K562 (cell line): ENCODE measurements around the gene VWA3A. TPM values are rescaled to one million over a fixed set of nuclear protein-coding genes. Genes with fewer than 3 reads are reported as not detected.

Source experiments
- ATAC-seq: fragments of 200-7000 bp; cut with Tn5 transposase; 3 replicates; pipeline ENCODE4 v1.9.1; 2020; ENCODE audit warnings: moderate library complexity
- BruUV-seq: library from RNA; stranded (reverse); fragments of 400-500 nt; replicated peaks from 2 replicates; lab custom pipeline; 2021; lab: Mats Ljungman, UMichigan
- CTCF ChIA-PET: fragments of 300-600 bp; formaldehyde crosslinking; extraction: SDS; loops from one replicate; lab custom pipeline; 2021; ENCODE audit warnings: low intra/inter-chr PET ratio; lab: Yijun Ruan, JAX
- POLR2A ChIA-PET: fragments of 300-600, 350-650 bp; sonication (Branson Sonifier 250); formaldehyde crosslinking; extraction: SDS; loops from one replicate; lab custom pipeline; 2021; ENCODE audit warnings: antibody characterized with exemption, inconsistent platforms; lab: Yijun Ruan, JAX
- DNase-seq, 4 experiments: peaks; one replicate each; pipeline versions ENCODE4 v3.0.0 to v3.0.0-alpha.2; 2011 to 2018; ENCODE audit warnings: low spot score in 3 of 4, mixed read lengths in 3 of 4; ENCODE audit errors: extremely low read depth in 1 of 4
- FAIRE-seq: peaks from 2 replicates; lab custom pipeline; 2011; peaks lifted over from hg19 to GRCh38; lab: Jason Lieb, UNC
- H2AFZ ChIP-seq: 2 replicates; pipeline ENCODE4 v1.6.0; 2011; ENCODE audit warnings: low read depth, low read length, control low read depth, inconsistent platforms
- H3K27ac ChIP-seq: fragments of 200-600 bp; 3 replicates; pipeline ENCODE4 v1.8.0; 2011; ENCODE audit warnings: low read depth, mild to moderate bottlenecking, control low read depth, inconsistent platforms, low read length, moderate library complexity, mixed read lengths; ENCODE audit errors: extremely low read depth
- H3K27me3 ChIP-seq, 2 experiments: fragments of 300-600 bp in 1 of 2; 2 replicates in 1 of 2; 3 replicates in 1 of 2; pipeline versions ENCODE4 v1.6.0 to v1.8.0; 2011; ENCODE audit warnings: inconsistent platforms in 2 of 2, low read length in 2 of 2, mild to moderate bottlenecking in 1 of 2, mixed read lengths in 1 of 2, moderate library complexity in 1 of 2; ENCODE audit not compliant: control insufficient read depth in 2 of 2, insufficient read depth in 2 of 2
- H3K36me3 ChIP-seq: fragments of 300-600 bp; 3 replicates; pipeline ENCODE4 v1.8.0; 2011; ENCODE audit warnings: mild to moderate bottlenecking, low read length, inconsistent platforms; ENCODE audit not compliant: control insufficient read depth, insufficient read depth
- H3K4me1 ChIP-seq, 2 experiments: fragments of 200-600 bp in 1 of 2; replicated peaks in 1 of 2; 2 replicates in 1 of 2; 3 replicates in 1 of 2; pipeline versions ENCODE4 v1.5.1 to v1.8.0; 2011; ENCODE audit warnings: inconsistent platforms in 2 of 2, low read length in 2 of 2, mild to moderate bottlenecking in 1 of 2, mixed read lengths in 1 of 2, moderate library complexity in 1 of 2; ENCODE audit not compliant: control insufficient read depth in 2 of 2, insufficient read depth in 2 of 2
- H3K4me2 ChIP-seq: 2 replicates; pipeline ENCODE4 v1.6.1; 2011; ENCODE audit warnings: low read length, control low read depth, inconsistent platforms, mixed read lengths; ENCODE audit not compliant: insufficient read depth
- H3K4me3 ChIP-seq: fragments of 200-600 bp; sonication (generic), shearing (Covaris generic); 2 replicates; pipeline ENCODE4 v1.5.1; 2016; ENCODE audit warnings: control low read depth, inconsistent platforms
- H3K79me2 ChIP-seq: fragments of 200-600 bp; 3 replicates; pipeline ENCODE4 v1.8.0; 2011; ENCODE audit warnings: low read length, inconsistent platforms; ENCODE audit not compliant: control insufficient read depth, insufficient read depth
- H3K9ac ChIP-seq, 2 experiments: 2 replicates each; pipeline versions ENCODE4 v1.6.0 to v1.6.1; 2011; ENCODE audit warnings: low read depth in 2 of 2, low read length in 2 of 2, control low read depth in 1 of 2, inconsistent platforms in 1 of 2, mild to moderate bottlenecking in 1 of 2, mixed read lengths in 1 of 2; ENCODE audit not compliant: insufficient read depth in 1 of 2
- H3K9me1 ChIP-seq: one replicate; pipeline ENCODE4 v1.6.0; 2011; ENCODE audit warnings: inconsistent platforms, mild to moderate bottlenecking, low read length, moderate library complexity; ENCODE audit not compliant: control insufficient read depth, insufficient read depth
- H3K9me3 ChIP-seq: replicated peaks from 2 replicates; pipeline ENCODE4 v1.5.1; 2011; ENCODE audit warnings: low read depth, low read length, inconsistent platforms; ENCODE audit not compliant: control insufficient read depth, insufficient read depth
- H4K20me1 ChIP-seq: replicated peaks from 2 replicates; pipeline ENCODE4 v1.6.1; 2011; ENCODE audit warnings: low read length, inconsistent platforms, mixed read lengths; ENCODE audit not compliant: control insufficient read depth, insufficient read depth
- KLF13 ChIP-seq: fragments of 450-650 bp; IDR thresholded peaks from 2 replicates; pipeline ENCODE4 v1.6.1; 2016; ENCODE audit warnings: missing genetic modification characterization, low read depth, mild to moderate bottlenecking, missing compliant biosample characterization, moderate library complexity, borderline replicate concordance
- SUPT5H ChIP-seq: fragments of 450-650 bp; IDR thresholded peaks from 2 replicates; pipeline ENCODE4 v1.6.1; 2016
- ZNF239 ChIP-seq: fragments of 250-450 bp; sonication (Bioruptor Pico); IDR thresholded peaks from 2 replicates; pipeline ENCODE4 v1.4.0; 2020; ENCODE audit warnings: mild to moderate bottlenecking
- ZNF444 ChIP-seq: fragments of 250-450 bp; sonication (Bioruptor Pico); IDR thresholded peaks from 2 replicates; pipeline ENCODE4 v1.4.0; 2020; ENCODE audit warnings: mild to moderate bottlenecking, moderate library complexity
- WGBS: fragments of 100-300 bp; shearing (Covaris generic); methylation state at CpG from one replicate; pipeline ENCODE4 v1.1.6; 2016; ENCODE audit warnings: low coverage, mixed read lengths; ENCODE audit not compliant: insufficient coverage; ENCODE audit errors: missing lambda C conversion rate; 5-methylcytosine and 5-hydroxymethylcytosine counted together
- in situ Hi-C: fragments of 300-500 bp; cut with MboI; formaldehyde crosslinking; loops from 4 replicates; pipeline ENCODE4 v1.15.0; 2018; ENCODE audit warnings: inconsistent platforms, mixed read lengths
- intact Hi-C: fragments of 100-400 bp; cut with micrococcal nuclease; formaldehyde crosslinking; loops from 2 replicates; pipeline ENCODE4 v1.14.2; 2022
- polyA plus RNA-seq, 8 experiments: library from polyadenylated mRNA; depleted of rRNA in 4 of 8; stranded (reverse) in 5 of 8; unstranded in 3 of 8; fragments of >200 nt; fragmentation: Nextera tagmentation in 2 of 8; fragmentation: Illumina TruSeq in 1 of 8; extraction: Ambion mirVana in 2 of 8; extraction: Trizol in 1 of 8; gene quantifications; 2 replicates each; pipeline versions ENCODE4 v1.2.1 to v1.2.3, GENCODE V29; 2011 to 2014; ENCODE audit warnings: inconsistent platforms in 1 of 8, missing spikeins in 1 of 8
- total RNA-seq, 7 experiments: library from RNA; depleted of rRNA in 6 of 7; stranded (reverse); fragments of >200 nt in 6 of 7; fragmentation: Illumina TruSeq in 2 of 7; extraction: Trizol in 2 of 7; gene quantifications; 2 replicates each; pipeline versions ENCODE4 v1.2.1 to v1.2.3, GENCODE V29; 2011 to 2021; ENCODE audit warnings: low replicate concordance in 1 of 7
- TF ChIP-seq, protein P1 (sequence below), 3 experiments: IDR thresholded peaks in 2 of 3; conservative IDR thresholded peaks in 1 of 3; 2 replicates each; pipeline ENCODE4 v1.5.1; 2011 to 2012; ENCODE audit warnings: low read length in 3 of 3, mild to moderate bottlenecking in 3 of 3, control low read depth in 2 of 3, improper control_type of control experiment in 1 of 3, inconsistent platforms in 1 of 3, low read depth in 1 of 3, mixed read lengths in 1 of 3, moderate library complexity in 1 of 3; ENCODE audit not compliant: insufficient read depth in 2 of 3

The VWA3A gene
- total and polyA plus RNA-seq, 9 of the 15 experiments (the other 6 are each of a cell fraction or from before 2014, with no cell fraction given): not detected

DNA sequence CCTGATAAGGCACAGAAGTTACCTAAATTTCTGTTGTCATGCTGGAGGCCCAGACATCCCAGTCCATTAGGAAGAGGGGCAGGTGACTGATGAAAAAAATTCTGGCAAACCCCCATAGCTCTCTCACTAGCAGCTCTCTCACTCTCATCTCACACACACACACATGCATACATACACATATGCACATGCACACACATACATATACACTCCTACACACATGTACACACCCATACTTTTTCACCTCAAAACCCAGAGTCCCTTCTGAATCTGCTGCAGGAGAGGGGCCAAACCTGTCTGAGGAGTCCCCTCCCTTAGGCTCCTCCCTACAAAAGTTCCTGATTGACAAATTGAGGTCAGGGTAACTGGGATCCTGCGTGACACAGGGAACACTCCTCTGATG lies 47.4 kb downstream of the VWA3A start:
- Histone ChIP-seq H2AFZ (no peak overlapping the region), H3K27ac (no peak overlapping the region), H3K9me3 (no peaks in the 10 kb centered on the region), H3K4me3 (no peak overlapping the region), H4K20me1 (peaks cover 2% of the 10 kb centered on the region; the same call in 1 of the 2 replicates), H3K27me3 (peaks cover 33 to 57% of the 10 kb centered on the region in 2 experiments), H3K4me1 (no peaks in the 10 kb centered on the region), H3K36me3 (no peaks in the 10 kb centered on the region), H3K4me2 (no peak overlapping the region), H3K9ac (no peak overlapping the region), H3K9me1 (no peaks in the 10 kb centered on the region), H3K79me2 (no peaks in the 10 kb centered on the region)
- ATAC-seq (no peak), FAIRE-seq (no peak), DNase-seq (no peak)
- CTCF ChIA-PET: no interaction called here
- WGBS: 0% methylated on average over 1 of the region's 1 CpG
- BruUV-seq: no TSS peak
- intact Hi-C loops: no loop called here
- POLR2A ChIA-PET: interaction anchor here (0.6 kb wide), 1 partner anchor 56 kb away, joined by 7 read pairs; no protein-coding TSS in a partner anchor
- in situ Hi-C loops: no loop called here
- TF ChIP-seq SUPT5H (no peak), KLF13 (no peak), ZNF239 (CRISPR knock-in tag) (no peak)

DNA sequence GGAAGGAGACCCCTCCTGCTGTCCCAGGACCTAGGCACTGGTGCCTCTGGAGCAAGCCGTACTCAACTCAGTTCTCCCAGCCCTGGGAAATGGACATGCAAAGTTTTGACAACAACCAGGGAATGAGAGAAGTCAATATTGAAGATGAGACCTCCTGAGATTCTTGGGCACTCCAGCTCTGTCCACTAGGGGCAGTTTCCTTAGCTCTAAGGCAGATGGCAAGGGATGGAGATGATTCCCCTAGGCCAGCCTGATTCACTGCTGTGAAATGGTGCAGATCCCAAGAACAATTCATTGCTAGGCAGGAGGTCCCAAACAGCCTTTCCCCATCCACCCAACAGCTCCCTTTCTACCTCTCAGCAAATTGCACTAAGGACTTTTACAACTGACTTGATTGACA lies 49.4 kb downstream of the VWA3A start:
- Histone ChIP-seq H3K27me3 (peaks cover 25 to 54% of the 10 kb centered on the region in 2 experiments; a peak in 4 of 5 replicates), H3K4me3 (no peak overlapping the region), H4K20me1 (peaks cover 2% of the 10 kb centered on the region; the same call in 1 of the 2 replicates), H2AFZ (no peak overlapping the region), H3K79me2 (no peaks in the 10 kb centered on the region), H3K9me3 (no peaks in the 10 kb centered on the region), H3K27ac (no peak overlapping the region), H3K9ac (no peak overlapping the region), H3K9me1 (no peaks in the 10 kb centered on the region), H3K36me3 (no peaks in the 10 kb centered on the region), H3K4me1 (no peaks in the 10 kb centered on the region), H3K4me2 (no peak overlapping the region)
- ChIA-PET CTCF (no interaction called here), POLR2A (interaction anchor here (0.6 to 1.6 kb wide), 3 partner anchors 9 to 190 kb away, joined by 3 to 5 read pairs (median 3); no protein-coding TSS in a partner anchor)
- in situ Hi-C loops: no loop called here
- DNase-seq (peak; percentile 34 to 50 (median 35)), ATAC-seq (peak; percentile 85), FAIRE-seq (peak; percentile 92)
- intact Hi-C loops: no loop called here
- 0% methylated on average over 1 of the region's 1 CpG for WGBS
- no peak for TF ChIP-seq ZNF444 (CRISPR knock-in tag)
- TF ChIP-seq, protein P1, sequence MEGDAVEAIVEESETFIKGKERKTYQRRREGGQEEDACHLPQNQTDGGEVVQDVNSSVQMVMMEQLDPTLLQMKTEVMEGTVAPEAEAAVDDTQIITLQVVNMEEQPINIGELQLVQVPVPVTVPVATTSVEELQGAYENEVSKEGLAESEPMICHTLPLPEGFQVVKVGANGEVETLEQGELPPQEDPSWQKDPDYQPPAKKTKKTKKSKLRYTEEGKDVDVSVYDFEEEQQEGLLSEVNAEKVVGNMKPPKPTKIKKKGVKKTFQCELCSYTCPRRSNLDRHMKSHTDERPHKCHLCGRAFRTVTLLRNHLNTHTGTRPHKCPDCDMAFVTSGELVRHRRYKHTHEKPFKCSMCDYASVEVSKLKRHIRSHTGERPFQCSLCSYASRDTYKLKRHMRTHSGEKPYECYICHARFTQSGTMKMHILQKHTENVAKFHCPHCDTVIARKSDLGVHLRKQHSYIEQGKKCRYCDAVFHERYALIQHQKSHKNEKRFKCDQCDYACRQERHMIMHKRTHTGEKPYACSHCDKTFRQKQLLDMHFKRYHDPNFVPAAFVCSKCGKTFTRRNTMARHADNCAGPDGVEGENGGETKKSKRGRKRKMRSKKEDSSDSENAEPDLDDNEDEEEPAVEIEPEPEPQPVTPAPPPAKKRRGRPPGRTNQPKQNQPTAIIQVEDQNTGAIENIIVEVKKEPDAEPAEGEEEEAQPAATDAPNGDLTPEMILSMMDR (IDR thresholded peaks at IDR 0.05 in 2 of 3, conservative IDR thresholded peaks at IDR 0.05 in 1 of 3; ENCODE audit: insufficient read depth in 2 of 3, low read depth in 1 of 3, low read length in 3 of 3): peak; percentile 33 to 61 (median 44); a peak in 5 of 6 replicates
- BruUV-seq: no TSS peak
